Tibial nerve (tissue), 3 donors: ENCODE data around the gene PXDN.

ENCODE experiments used
- EP300 ChIP-seq, 2 donors: sonication (generic); formaldehyde crosslinking; IDR thresholded peaks; one replicate each; pipeline ENCODE4 v1.6.1; 2017; ENCODE audit warnings: antibody characterized with exemption in 2 of 2, mild to moderate bottlenecking in 1 of 2
- POLR2A ChIP-seq, 2 donors: fragments of 450-650 bp; IDR thresholded peaks; one replicate each; pipeline ENCODE4 v1.6.1; 2017; ENCODE audit warnings: antibody characterized with exemption in 2 of 2, mild to moderate bottlenecking in 2 of 2, moderate library complexity in 2 of 2

DNA sequence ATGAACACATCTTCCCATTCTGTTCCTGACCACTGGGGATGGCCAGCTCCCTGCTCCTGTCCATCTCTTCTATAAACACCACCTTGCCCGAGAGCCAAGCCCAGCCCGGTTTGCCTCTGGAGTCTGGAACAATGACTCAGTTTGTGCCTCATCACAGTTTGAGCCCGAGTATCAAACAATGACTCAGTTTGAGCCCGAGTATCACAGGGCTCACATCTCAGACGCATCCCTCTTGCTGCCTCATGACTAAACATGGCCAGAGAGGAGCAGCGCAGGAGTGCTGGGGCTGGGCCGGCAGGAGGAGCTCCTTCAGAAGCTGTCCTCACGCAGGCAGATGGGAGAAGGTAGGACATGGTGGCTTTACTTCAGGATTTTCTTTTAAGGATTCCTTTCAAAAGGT, 68.7 kb downstream of the PXDN start:
- TF ChIP-seq EP300 (IDR thresholded peaks at IDR 0.05) (no peak), POLR2A (IDR thresholded peaks at IDR 0.05) (no peak)
